Muscle layer of colon (tissue), 2 donors: ENCODE data around the gene PDGFA.

Source experiments
- H3K27ac ChIP-seq: one replicate; pipeline ENCODE4 v1.7.0; 2013; ENCODE audit warnings: low read depth, mild to moderate bottlenecking, low read length, moderate library complexity
- H3K27me3 ChIP-seq, 2 donors: one replicate each; pipeline ENCODE4 v1.7.0; 2013; ENCODE audit warnings: low read length in 2 of 2, mild to moderate bottlenecking in 2 of 2; ENCODE audit not compliant: insufficient read depth in 2 of 2, control insufficient read depth in 1 of 2
- H3K36me3 ChIP-seq: one replicate; pipeline ENCODE4 v1.7.0; 2013; ENCODE audit warnings: mild to moderate bottlenecking, low read length; ENCODE audit not compliant: insufficient read depth
- H3K4me1 ChIP-seq: one replicate; pipeline ENCODE4 v1.7.0; 2013; ENCODE audit warnings: mild to moderate bottlenecking, low read length; ENCODE audit not compliant: insufficient read depth
- H3K4me3 ChIP-seq, 2 donors: one replicate each; pipeline ENCODE4 v1.7.0; 2013; ENCODE audit warnings: low read length in 2 of 2, low read depth in 1 of 2, mild to moderate bottlenecking in 1 of 2, moderate library complexity in 1 of 2
- H3K9ac ChIP-seq: one replicate; pipeline ENCODE4 v1.7.0; 2013; ENCODE audit warnings: low read length
- H3K9me3 ChIP-seq: one replicate; pipeline ENCODE4 v1.7.0; 2013; ENCODE audit warnings: mild to moderate bottlenecking, low read length
- donor health status: abdominal sarcoma.
- donor health status: Adenocarcinoma of cecum.

PDGFA gene

GRCh38 chr7:496528-497295, 22.9 kb downstream of the PDGFA start:
- Histone ChIP-seq H3K36me3 (peaks cover 36% of the 10 kb centered on the region), H3K27ac (no peak overlapping the region), H3K9ac (no peak overlapping the region), H3K4me3 (no peak overlapping the region), H3K4me1 (no peaks in the 10 kb centered on the region), H3K27me3 (no peaks in the 10 kb centered on the region), H3K9me3 (no peaks in the 10 kb centered on the region)

GRCh38 chr7:495761-496321, 23.8 kb downstream of the PDGFA start:
- H3K27me3 ChIP-seq: no peaks in the 10 kb centered on the region
- no peak overlapping the region for H3K27ac ChIP-seq
- peaks cover 30% of the 10 kb centered on the region for H3K36me3 ChIP-seq
- H3K9ac ChIP-seq: no peak overlapping the region
- H3K9me3 ChIP-seq: no peaks in the 10 kb centered on the region
- H3K4me3 ChIP-seq: no peak overlapping the region
- no peaks in the 10 kb centered on the region for H3K4me1 ChIP-seq

GRCh38 chr7:495326-495725, 24.3 kb downstream of the PDGFA start:
- Histone ChIP-seq H3K27me3 (no peaks in the 10 kb centered on the region), H3K36me3 (peaks cover 30% of the 10 kb centered on the region), H3K9ac (no peak overlapping the region), H3K4me1 (no peaks in the 10 kb centered on the region), H3K9me3 (no peaks in the 10 kb centered on the region), H3K27ac (no peak overlapping the region), H3K4me3 (no peak overlapping the region)

- Histone ChIP-seq H3K27ac (no peak overlapping the region), H3K4me3 (no peak overlapping the region), H3K4me1 (no peaks in the 10 kb centered on the region), H3K36me3 (peaks cover 25% of the 10 kb centered on the region), H3K9me3 (no peaks in the 10 kb centered on the region), H3K9ac (no peak overlapping the region), H3K27me3 (no peaks in the 10 kb centered on the region)
These were observed 24.7 kb downstream of the PDGFA start for GRCh38 chr7:494906-495305.

- Histone ChIP-seq H3K27me3 (no peaks in the 10 kb centered on the region), H3K36me3 (peaks cover 19% of the 10 kb centered on the region), H3K4me3 (no peak overlapping the region), H3K9ac (no peak overlapping the region), H3K27ac (no peak overlapping the region), H3K9me3 (no peaks in the 10 kb centered on the region), H3K4me1 (no peaks in the 10 kb centered on the region)
These were observed 25.4 kb downstream of the PDGFA start for GRCh38 chr7:494259-494687.

- no peak overlapping the region for H3K4me3 ChIP-seq
- H3K4me1 ChIP-seq: no peaks in the 10 kb centered on the region
- H3K9me3 ChIP-seq: no peaks in the 10 kb centered on the region
- peaks cover 14% of the 10 kb centered on the region for H3K36me3 ChIP-seq
- no peak overlapping the region for H3K27ac ChIP-seq
- no peaks in the 10 kb centered on the region for H3K27me3 ChIP-seq
- H3K9ac ChIP-seq: no peak overlapping the region
These were observed 25.9 kb downstream of the PDGFA start for GRCh38 chr7:493661-494251.

GRCh38 chr7:492714-493065, 27.0 kb downstream of the PDGFA start:
- Histone ChIP-seq H3K9me3 (no peaks in the 10 kb centered on the region), H3K27ac (no peak overlapping the region), H3K9ac (no peak overlapping the region), H3K4me1 (no peaks in the 10 kb centered on the region), H3K36me3 (peaks cover 7% of the 10 kb centered on the region), H3K27me3 (no peaks in the 10 kb centered on the region), H3K4me3 (no peak overlapping the region)

- Histone ChIP-seq H3K9ac (no peak overlapping the region), H3K27ac (no peak overlapping the region), H3K4me3 (no peak overlapping the region), H3K36me3 (peaks cover 5% of the 10 kb centered on the region), H3K27me3 (no peaks in the 10 kb centered on the region), H3K4me1 (no peaks in the 10 kb centered on the region), H3K9me3 (no peaks in the 10 kb centered on the region)
These were observed 27.5 kb downstream of the PDGFA start for GRCh38 chr7:491958-492713.

GRCh38 chr7:491292-491957, 28.2 kb downstream of the PDGFA start:
- Histone ChIP-seq H3K27me3 (no peaks in the 10 kb centered on the region), H3K4me1 (no peaks in the 10 kb centered on the region), H3K9ac (no peak overlapping the region), H3K36me3 (no peaks in the 10 kb centered on the region), H3K4me3 (no peak overlapping the region), H3K27ac (no peak overlapping the region), H3K9me3 (no peaks in the 10 kb centered on the region)

GRCh38 chr7:490461-491291, 29.0 kb downstream of the PDGFA start:
- Histone ChIP-seq H3K36me3 (no peaks in the 10 kb centered on the region), H3K4me3 (no peak overlapping the region), H3K27ac (no peak overlapping the region), H3K9ac (no peak overlapping the region), H3K27me3 (no peaks in the 10 kb centered on the region), H3K4me1 (no peaks in the 10 kb centered on the region), H3K9me3 (no peaks in the 10 kb centered on the region)
